ENCODE measurements around the gene TNIK. TPM values are rescaled to one million over a fixed set of nuclear protein-coding genes. Genes with fewer than 3 reads are reported as not detected.

Gene TNIK
- total and polyA plus RNA-seq, 2 experiments from 2014 or later = 14.6 to 34.3 TPM

- H3K27me3 ChIP-seq (ENCODE audit: insufficient read depth) = no peaks in the 10 kb centered on the region
- Mint-ChIP-seq H3K27ac (no peak overlapping the region), H3K9me3 (no peaks in the 10 kb centered on the region), H3K27me3 (ENCODE audit: insufficient read depth, low read depth, poor library complexity) (no peaks in the 10 kb centered on the region), H3K4me3 (no peak overlapping the region), H3K4me1 (peaks cover 43% of the 10 kb centered on the region), H3K36me3 (ENCODE audit: low read depth) (no peaks in the 10 kb centered on the region)
- H4K20me1 ChIP-seq (replicated peaks; ENCODE audit: insufficient read depth) = peaks cover 14% of the 10 kb centered on the region; the same call in 1 of the 2 replicates
- H3K27ac ChIP-seq (ENCODE audit: low read depth) = no peak overlapping the region
- no peak overlapping the region for H3K4me2 ChIP-seq
- H3K79me2 ChIP-seq (replicated peaks; ENCODE audit: insufficient read depth) = peaks cover 52% of the 10 kb centered on the region
- H3K4me1 ChIP-seq (ENCODE audit: insufficient read depth) = peaks cover 22% of the 10 kb centered on the region
- no peak for TF ChIP-seq CTCF (conservative IDR thresholded peaks at IDR 0.05; ENCODE audit: low read depth in 2 of 2)
- 0 out of 2 replicates have a peak, but pooled peaks have one; percentile 15 for TF ChIP-seq NANOG (IDR thresholded peaks at IDR 0.05; ENCODE audit: borderline replicate concordance)
- no peak for TF ChIP-seq ZNF462 (CRISPR knock-in tag; IDR thresholded peaks at IDR 0.05)
- H2AFZ ChIP-seq = no peak overlapping the region
- H3F3A ChIP-seq (replicated peaks; ENCODE audit: low read depth) = no peaks in the 10 kb centered on the region
- ATAC-seq = no peak
- DNase-seq (ENCODE audit: low spot score) = no peak
- H3K9me2 ChIP-seq (ENCODE audit: insufficient read depth) = no peaks in the 10 kb centered on the region
- no peak overlapping the region for H3K4me3 ChIP-seq
- H3K36me3 ChIP-seq (ENCODE audit: insufficient read depth) = no peaks in the 10 kb centered on the region
Measured at GRCh38 chr3:171352387-171352935, 107.7 kb downstream of the TNIK start.

GRCh38 chr3:171351676-171352075, 108.5 kb downstream of the TNIK start:
- Mint-ChIP-seq H3K4me3 (no peak overlapping the region), H3K9me3 (no peaks in the 10 kb centered on the region), H3K27ac (no peak overlapping the region), H3K36me3 (ENCODE audit: low read depth) (no peaks in the 10 kb centered on the region), H3K27me3 (ENCODE audit: insufficient read depth, low read depth, poor library complexity) (no peaks in the 10 kb centered on the region), H3K4me1 (peaks cover 50% of the 10 kb centered on the region)
- no peaks in the 10 kb centered on the region for H3F3A ChIP-seq (replicated peaks; ENCODE audit: low read depth)
- H3K4me3 ChIP-seq = no peak overlapping the region
- H3K9me2 ChIP-seq (ENCODE audit: insufficient read depth) = no peaks in the 10 kb centered on the region
- no peaks in the 10 kb centered on the region for H3K36me3 ChIP-seq (ENCODE audit: insufficient read depth)
- ATAC-seq (no peak), DNase-seq (ENCODE audit: low spot score) (no peak)
- peaks cover 55% of the 10 kb centered on the region for H3K79me2 ChIP-seq (replicated peaks; ENCODE audit: insufficient read depth)
- H3K27ac ChIP-seq (ENCODE audit: low read depth) = no peak overlapping the region
- no peaks in the 10 kb centered on the region for H3K27me3 ChIP-seq (ENCODE audit: insufficient read depth)
- peaks cover 14% of the 10 kb centered on the region; the same call in 1 of the 2 replicates for H4K20me1 ChIP-seq (replicated peaks; ENCODE audit: insufficient read depth)
- H3K4me1 ChIP-seq (ENCODE audit: insufficient read depth) = peaks cover 23% of the 10 kb centered on the region
- no peak for TF ChIP-seq ZNF114 (CRISPR knock-in tag; IDR thresholded peaks at IDR 0.05)
- TF ChIP-seq POLR2AphosphoS5 (IDR thresholded peaks at IDR 0.05; ENCODE audit: low read depth) = no peak
- no peak for TF ChIP-seq STAT1 (IDR thresholded peaks at IDR 0.05; ENCODE audit: unreplicated experiment)
- no peak for TF ChIP-seq EZH2phosphoT487 (IDR thresholded peaks at IDR 0.05; ENCODE audit: unreplicated experiment)
- H3K4me2 ChIP-seq = no peak overlapping the region
- H2AFZ ChIP-seq = no peak overlapping the region
